Body of pancreas (tissue), 4 donors: ENCODE data around the gene FN3K. TPM values are rescaled to one million over a fixed set of nuclear protein-coding genes. Genes with fewer than 3 reads are reported as not detected.

Experiments
- ATAC-seq: fragments of 150-250 bp; one replicate; pipeline ENCODE4 v1.9.1; 2016
- DNase-seq, 4 donors: peaks; one replicate each; pipeline ENCODE4 v3.0.0-alpha.2; 2019
- H3K27ac ChIP-seq, 4 donors: fragments of 200-600 bp; sonication (generic); 1 replicate in 3 of 4; 2 replicates in 1 of 4; pipeline versions ENCODE4 v1.5.1 to v1.6.1; 2016 to 2019; ENCODE audit warnings: mild to moderate bottlenecking in 1 of 4, mixed read lengths in 1 of 4, moderate library complexity in 1 of 4
- H3K27me3 ChIP-seq, 2 donors: fragments of 200-600 bp; sonication (generic); one replicate each; pipeline ENCODE4 v1.6.0; 2016; ENCODE audit warnings: mild to moderate bottlenecking in 1 of 2
- H3K36me3 ChIP-seq, 2 donors: fragments of 200-600 bp; sonication (generic); replicated peaks in 1 of 2; 2 replicates each; pipeline ENCODE4 v1.5.1; 2016; ENCODE audit warnings: low read depth in 2 of 2; ENCODE audit not compliant: insufficient read depth in 1 of 2
- H3K4me1 ChIP-seq: fragments of 200-600 bp; sonication (generic); one replicate; pipeline ENCODE4 v1.6.0; 2016
- H3K4me3 ChIP-seq, 2 donors: fragments of 200-600 bp; sonication (generic); 1 replicate in 1 of 2; 2 replicates in 1 of 2; pipeline ENCODE4 v1.5.1; 2016 to 2019
- H3K9me3 ChIP-seq, 3 donors: fragments of 200-600 bp; sonication (generic); 1 replicate in 2 of 3; 2 replicates in 1 of 3; pipeline ENCODE4 v1.5.1; 2016
- CTCF ChIP-seq, 7 experiments: fragments of 450-650 bp in 4 of 7; fragments of 200-600 bp in 3 of 7; sonication (generic) in 3 of 7; IDR thresholded peaks; one replicate each; pipeline ENCODE4 v1.5.1; 2016 to 2019; ENCODE audit warnings: antibody characterized with exemption in 7 of 7
- POLR2A ChIP-seq, 3 donors: fragments of 450-650 bp; IDR thresholded peaks; one replicate each; pipeline ENCODE4 v1.6.1; 2016; ENCODE audit warnings: antibody characterized with exemption in 3 of 3, mild to moderate bottlenecking in 2 of 3
- WGBS, 2 donors: methylation state at CpG; one replicate each; pipeline ENCODE4 v1.1.5; 2017; 5-methylcytosine and 5-hydroxymethylcytosine counted together
- intact Hi-C: fragments of 100-400 bp; cut with DNase I; formaldehyde crosslinking; loops from one replicate; pipeline ENCODE4 v1.15.1; 2023
- total RNA-seq, 2 donors: library from RNA; depleted of rRNA; stranded (reverse); fragments of >200 nt; gene quantifications; one replicate each; pipeline ENCODE4 v1.1.0, GENCODE V29; 2016

The FN3K gene
- total RNA-seq, 2 donors from 2014 or later, result 15.2 to 29.1 TPM

DNA sequence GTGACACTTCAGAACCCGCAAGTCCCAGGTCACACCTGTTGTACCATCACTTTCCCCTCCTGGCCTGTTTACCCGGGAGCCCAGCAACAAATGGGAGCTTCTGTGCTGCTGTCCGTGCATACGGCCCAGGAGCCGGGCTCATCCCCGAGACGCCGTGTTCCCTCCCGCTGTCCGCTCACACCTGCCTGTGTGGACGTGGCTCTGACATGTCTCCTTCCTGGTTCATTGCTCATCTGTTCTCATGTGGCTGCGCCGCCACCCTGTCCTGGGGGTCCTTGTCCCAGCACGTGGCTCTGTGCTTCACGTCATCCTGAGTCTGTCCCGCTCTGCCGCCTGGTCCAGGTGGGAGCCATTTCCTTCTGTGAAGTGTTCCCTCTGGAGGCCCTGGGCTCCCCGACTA, 54.4 kb downstream of the FN3K start:
- DNase-seq (no peak), ATAC-seq (no peak)
- no peaks in the 10 kb centered on the region for H3K4me1 ChIP-seq
- no peak for TF ChIP-seq CTCF (IDR thresholded peaks at IDR 0.05)
- TF ChIP-seq POLR2A (IDR thresholded peaks at IDR 0.05), result no peak
- no peaks in the 10 kb centered on the region for H3K9me3 ChIP-seq
- H3K27me3 ChIP-seq, result no peaks in the 10 kb centered on the region
- H3K4me3 ChIP-seq, result no peak overlapping the region
- no peaks in the 10 kb centered on the region for H3K36me3 ChIP-seq
- 91 to 96% methylated on average over 17 of the region's 18 CpGs for WGBS, 2 donors
- H3K27ac ChIP-seq, result no peak overlapping the region
- intact Hi-C loops, result loop anchor here (10.0 kb wide), 1 partner anchor 125 kb away; no protein-coding TSS in a partner anchor

GRCh38 chr17:82790391-82790790, 55.0 kb downstream of the FN3K start:
- WGBS, 2 donors, result 96 to 97% methylated on average over 9 to 12 of the region's 13 CpGs
- ATAC-seq (no peak), DNase-seq (no peak)
- no peaks in the 10 kb centered on the region for H3K27me3 ChIP-seq
- H3K36me3 ChIP-seq, result no peaks in the 10 kb centered on the region
- intact Hi-C loops, result no loop called here
- no peak overlapping the region for H3K27ac ChIP-seq
- no peak for TF ChIP-seq POLR2A (IDR thresholded peaks at IDR 0.05)
- TF ChIP-seq CTCF (IDR thresholded peaks at IDR 0.05), result no peak
- H3K4me1 ChIP-seq, result no peaks in the 10 kb centered on the region
- no peaks in the 10 kb centered on the region for H3K9me3 ChIP-seq
- H3K4me3 ChIP-seq, result no peak overlapping the region

DNA sequence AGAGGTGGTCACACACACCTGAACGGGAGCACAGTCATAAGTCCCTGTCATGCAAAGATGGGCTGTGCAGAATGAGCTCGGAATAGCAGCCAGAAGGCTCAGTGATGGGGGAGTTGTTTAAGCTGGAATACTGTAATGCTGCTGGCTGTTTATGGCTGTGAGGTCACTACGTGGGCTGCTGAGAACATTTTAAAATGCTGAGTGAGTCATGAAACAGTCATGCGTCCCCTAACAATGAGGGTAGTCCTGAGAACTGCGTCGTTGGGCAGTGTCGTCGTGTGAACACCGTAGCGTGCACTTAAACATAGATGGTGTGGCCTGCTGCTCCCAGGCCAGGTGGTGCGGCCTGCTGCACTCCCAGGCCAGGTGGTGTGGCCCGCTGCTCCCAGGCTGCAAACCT, 56.1 kb downstream of the FN3K start:
- no peak overlapping the region for H3K4me3 ChIP-seq
- no peak for ATAC-seq
- intact Hi-C loops, result no loop called here
- no peaks in the 10 kb centered on the region for H3K27me3 ChIP-seq
- H3K4me1 ChIP-seq, result no peaks in the 10 kb centered on the region
- no peaks in the 10 kb centered on the region for H3K9me3 ChIP-seq
- no peak overlapping the region for H3K27ac ChIP-seq
- 83 to 89% methylated on average over 11 to 12 of the region's 12 CpGs for WGBS, 2 donors
- no peak for TF ChIP-seq CTCF (IDR thresholded peaks at IDR 0.05)
- no peak for DNase-seq
- no peaks in the 10 kb centered on the region for H3K36me3 ChIP-seq

DNA sequence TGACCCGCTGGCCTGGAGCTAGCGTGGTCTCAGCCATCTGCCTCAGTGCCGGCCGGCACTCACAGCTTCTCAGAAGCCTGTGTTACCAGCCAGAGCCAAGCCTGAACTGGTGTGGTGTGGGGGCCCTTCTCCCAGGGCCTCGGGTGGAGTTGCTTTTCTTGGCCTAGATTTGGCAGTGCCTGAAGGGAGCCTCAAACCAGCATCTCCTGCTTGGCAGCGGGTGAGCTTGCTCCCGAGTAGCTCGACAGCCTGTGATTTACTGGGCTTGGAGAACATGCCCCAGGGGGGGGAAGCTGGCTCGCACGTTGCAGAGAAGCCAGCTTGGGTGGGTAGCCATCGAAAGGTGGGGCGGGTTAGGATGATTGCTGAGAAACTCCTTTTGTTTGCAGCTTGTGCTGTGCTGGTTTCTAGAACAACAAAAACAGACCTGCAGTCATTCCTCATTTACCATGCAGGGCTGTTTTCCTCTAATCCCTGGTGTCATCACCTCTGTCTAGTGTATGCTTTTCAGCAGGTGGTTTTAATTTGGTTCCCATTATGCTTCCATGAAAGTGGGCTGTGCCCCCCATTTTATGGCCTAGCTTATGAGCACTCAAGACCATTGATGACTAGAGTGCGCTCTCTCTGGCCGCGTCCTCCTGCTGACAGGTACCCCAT, 58.7 kb downstream of the FN3K start:
- no peak for ATAC-seq
- WGBS, 2 donors, result 83 to 99% methylated on average over 7 to 15 of the region's 15 CpGs
- Histone ChIP-seq H3K27ac (no peak overlapping the region), H3K4me1 (no peaks in the 10 kb centered on the region), H3K9me3 (no peaks in the 10 kb centered on the region), H3K4me3 (no peak overlapping the region), H3K36me3 (no peaks in the 10 kb centered on the region), H3K27me3 (no peaks in the 10 kb centered on the region)
- TF ChIP-seq CTCF (IDR thresholded peaks at IDR 0.05) (no peak), POLR2A (IDR thresholded peaks at IDR 0.05) (no peak)
- intact Hi-C loops, result no loop called here
- no peak for DNase-seq
